Lung (tissue), 12 donors: ENCODE results near the gene PCDHA1. TPM values are rescaled to one million over a fixed set of nuclear protein-coding genes. Genes with fewer than 3 reads are reported as not detected.
A peak's percentile ranks its signal among the peaks of the same experiment; 100 is the strongest.

Source experiments
- ATAC-seq: fragments of 200-7000 bp; cut with Tn5 transposase; one replicate; pipeline ENCODE4 v1.9.1; 2020; ENCODE audit warnings: moderate number of reproducible peaks; ENCODE audit not compliant: insufficient read depth, low FRiP score
- DNase-seq, 3 donors: peaks; one replicate each; pipeline ENCODE4 v3.0.0-alpha.2; 2013 to 2017
- H3K27ac ChIP-seq, 2 donors: one replicate each; pipeline ENCODE4 v1.5.1; 2013; ENCODE audit warnings: mild to moderate bottlenecking in 2 of 2, moderate library complexity in 2 of 2, control low read depth in 1 of 2, inconsistent platforms in 1 of 2, low read depth in 1 of 2, low read length in 1 of 2
- H3K27me3 ChIP-seq, 3 donors: one replicate each; pipeline ENCODE4 v1.5.1; 2013; ENCODE audit warnings: low read length in 2 of 3; ENCODE audit not compliant: control insufficient read depth in 3 of 3, insufficient read depth in 3 of 3
- H3K36me3 ChIP-seq, 4 donors: one replicate each; pipeline ENCODE4 v1.5.1; 2013; ENCODE audit warnings: low read length in 4 of 4, mild to moderate bottlenecking in 1 of 4, moderate library complexity in 1 of 4; ENCODE audit not compliant: control insufficient read depth in 4 of 4, insufficient read depth in 4 of 4
- H3K4me1 ChIP-seq, 5 donors: one replicate each; pipeline ENCODE4 v1.5.1; 2013; ENCODE audit warnings: low read length in 5 of 5, mild to moderate bottlenecking in 2 of 5, moderate library complexity in 1 of 5; ENCODE audit not compliant: control insufficient read depth in 5 of 5, insufficient read depth in 5 of 5
- H3K4me3 ChIP-seq: one replicate; pipeline ENCODE4 v1.5.1; 2013; ENCODE audit warnings: mild to moderate bottlenecking, control low read depth, moderate library complexity
- H3K9ac ChIP-seq, 2 donors: one replicate each; pipeline ENCODE4 v1.5.1; 2013; ENCODE audit warnings: low read length in 2 of 2, control low read depth in 1 of 2; ENCODE audit not compliant: insufficient read depth in 1 of 2
- H3K9me3 ChIP-seq, 4 donors: one replicate each; pipeline ENCODE4 v1.5.1; 2013; ENCODE audit warnings: low read length in 3 of 4, mild to moderate bottlenecking in 1 of 4, moderate library complexity in 1 of 4; ENCODE audit not compliant: control insufficient read depth in 4 of 4, insufficient read depth in 3 of 4
- CTCF ChIP-seq: IDR thresholded peaks from 2 replicates; pipeline ENCODE4 v1.5.1; 2012; ENCODE audit warnings: mild to moderate bottlenecking; ENCODE audit errors: control extremely low read depth, extremely low read depth
- WGBS, 2 donors: extraction: QIAGEN DNeasy Blood & Tissue Kit; methylation state at CpG; one replicate each; pipeline ENCODE4 v1.1.7; 2013; 5-methylcytosine and 5-hydroxymethylcytosine counted together
- polyA plus RNA-seq, 2 donors: library from polyadenylated mRNA; stranded (reverse); fragments of 200-250 nt; gene quantifications; one replicate each; pipeline ENCODE4 v1.2.1, GENCODE V29; 2013
- total RNA-seq, 2 donors: library from RNA; depleted of rRNA in 1 of 2; stranded (reverse); fragments of >200 nt in 1 of 2; gene quantifications; one replicate each; pipeline ENCODE4 v1.2.1, GENCODE V29; 2014 to 2021
- donor health status: control.
- donor health status: control.
- donor health status: Bipolar disorder and iron deficiency.
- donor health status: healthy.
- donor health status: DM: yes; HTN: yes; CAD: no.

PCDHA1 gene
- total and polyA plus RNA-seq, 4 donors, result 0.02 to 0.30 TPM; not detected in 2

- DNase-seq (no peak), ATAC-seq (no peak)
- H3K36me3 ChIP-seq, result no peaks in the 10 kb centered on the region
- no peak for TF ChIP-seq CTCF
- H3K27ac ChIP-seq, result no peak overlapping the region
- no peak overlapping the region for H3K4me3 ChIP-seq
- H3K9me3 ChIP-seq, result peaks cover 0 to 7% (median 0%) of the 10 kb centered on the region in 4 donors
- H3K9ac ChIP-seq, result no peak overlapping the region
- H3K4me1 ChIP-seq, result peaks cover 0 to 19% (median 12%) of the 10 kb centered on the region in 5 donors
- peaks cover 0 to 32% (median 3%) of the 10 kb centered on the region in 3 donors for H3K27me3 ChIP-seq
Observed at GRCh38 chr5:140969880-140970279, 183.9 kb downstream of the PCDHA1 start.

GRCh38 chr5:140973550-140973949, 187.6 kb downstream of the PCDHA1 start:
- Histone ChIP-seq H3K9ac (no peak overlapping the region), H3K9me3 (peaks cover 0 to 2% (median 0%) of the 10 kb centered on the region in 4 donors), H3K4me3 (no peak overlapping the region), H3K36me3 (no peaks in the 10 kb centered on the region), H3K27me3 (peaks cover 0 to 7% (median 0%) of the 10 kb centered on the region in 3 donors), H3K27ac (no peak overlapping the region), H3K4me1 (peaks cover 0 to 22% (median 0%) of the 10 kb centered on the region in 5 donors)
- no peak for TF ChIP-seq CTCF
- DNase-seq (no peak), ATAC-seq (no peak)

GRCh38 chr5:140977003-140977402, 191.1 kb downstream of the PCDHA1 start:
- Histone ChIP-seq H3K4me3 (no peak overlapping the region), H3K4me1 (peaks cover 0 to 30% (median 0%) of the 10 kb centered on the region in 5 donors), H3K9ac (no peak overlapping the region), H3K27me3 (no peaks in the 10 kb centered on the region), H3K9me3 (no peaks in the 10 kb centered on the region), H3K36me3 (no peaks in the 10 kb centered on the region), H3K27ac (no peak overlapping the region)
- ATAC-seq (no peak), DNase-seq (peak in 2 of 3 donors; percentile 89 to 92)
- WGBS, 2 donors, result 81 to 88% methylated on average over 3 of the region's 3 CpGs
- TF ChIP-seq CTCF, result no peak

GRCh38 chr5:140978260-140978659, 192.3 kb downstream of the PCDHA1 start:
- no peak overlapping the region for H3K9ac ChIP-seq
- no peaks in the 10 kb centered on the region for H3K9me3 ChIP-seq
- H3K4me3 ChIP-seq, result no peak overlapping the region
- peaks cover 0 to 2% (median 0%) of the 10 kb centered on the region in 4 donors for H3K36me3 ChIP-seq
- H3K27me3 ChIP-seq, result no peaks in the 10 kb centered on the region
- no peak for TF ChIP-seq CTCF
- ATAC-seq (no peak), DNase-seq (peak; percentile 56 to 67 (median 66))
- peaks cover 0 to 30% (median 0%) of the 10 kb centered on the region in 5 donors for H3K4me1 ChIP-seq
- no peak overlapping the region for H3K27ac ChIP-seq
- 49 to 77% methylated on average over 2 of the region's 2 CpGs for WGBS, 2 donors
